ENCODE results near the gene BBS9.

BBS9 gene

GRCh38 chr7:33310546-33310945, 181.2 kb downstream of the BBS9 start:
- H3K4me3 ChIP-seq (ENCODE audit: control insufficient read depth, low read depth, low read length), result no peak overlapping the region
- DNase-seq (ENCODE audit: low read depth), result no peak
- TF ChIP-seq, protein P1, sequence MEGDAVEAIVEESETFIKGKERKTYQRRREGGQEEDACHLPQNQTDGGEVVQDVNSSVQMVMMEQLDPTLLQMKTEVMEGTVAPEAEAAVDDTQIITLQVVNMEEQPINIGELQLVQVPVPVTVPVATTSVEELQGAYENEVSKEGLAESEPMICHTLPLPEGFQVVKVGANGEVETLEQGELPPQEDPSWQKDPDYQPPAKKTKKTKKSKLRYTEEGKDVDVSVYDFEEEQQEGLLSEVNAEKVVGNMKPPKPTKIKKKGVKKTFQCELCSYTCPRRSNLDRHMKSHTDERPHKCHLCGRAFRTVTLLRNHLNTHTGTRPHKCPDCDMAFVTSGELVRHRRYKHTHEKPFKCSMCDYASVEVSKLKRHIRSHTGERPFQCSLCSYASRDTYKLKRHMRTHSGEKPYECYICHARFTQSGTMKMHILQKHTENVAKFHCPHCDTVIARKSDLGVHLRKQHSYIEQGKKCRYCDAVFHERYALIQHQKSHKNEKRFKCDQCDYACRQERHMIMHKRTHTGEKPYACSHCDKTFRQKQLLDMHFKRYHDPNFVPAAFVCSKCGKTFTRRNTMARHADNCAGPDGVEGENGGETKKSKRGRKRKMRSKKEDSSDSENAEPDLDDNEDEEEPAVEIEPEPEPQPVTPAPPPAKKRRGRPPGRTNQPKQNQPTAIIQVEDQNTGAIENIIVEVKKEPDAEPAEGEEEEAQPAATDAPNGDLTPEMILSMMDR (IDR thresholded peaks at IDR 0.05; ENCODE audit: control insufficient read depth, insufficient read depth, low read depth, low read length, missing control alignments), result no peak

DNA sequence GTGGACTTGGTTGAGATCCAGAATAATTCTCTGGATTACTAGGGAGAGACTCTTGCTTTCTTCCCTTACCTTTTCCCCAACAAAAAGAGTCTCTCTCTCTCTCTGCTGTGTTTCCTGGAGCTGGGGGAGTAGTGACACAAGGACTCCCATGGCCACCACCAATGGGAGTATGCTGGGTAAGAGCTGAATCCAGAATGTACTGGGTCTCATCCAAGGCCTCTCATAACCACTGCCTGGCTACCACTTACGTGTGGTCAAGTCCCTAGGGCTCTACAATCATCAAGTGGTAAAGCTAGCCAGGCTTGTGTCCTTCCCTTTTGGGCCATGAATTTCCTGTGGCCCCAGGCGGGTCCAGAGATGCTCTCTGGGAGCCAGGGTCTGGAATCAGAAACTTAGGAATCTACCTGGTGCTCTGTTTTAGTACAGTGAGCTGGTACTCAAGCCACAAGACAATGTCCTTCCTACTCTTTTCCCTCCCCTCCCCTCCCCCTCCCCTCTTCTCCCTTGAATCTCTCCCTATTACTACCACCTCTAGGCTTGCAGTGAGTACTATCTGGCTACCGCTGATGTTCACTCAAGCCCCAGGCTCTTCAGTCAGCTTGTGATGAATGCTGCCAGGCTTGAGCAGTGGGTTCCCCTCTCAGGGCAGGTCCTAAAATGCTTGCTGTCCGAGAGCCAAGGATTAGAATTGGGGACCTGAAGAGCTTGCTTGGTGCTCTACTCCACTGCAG, 196.6 kb downstream of the BBS9 start:
- no peak overlapping the region for H3K4me3 ChIP-seq (ENCODE audit: control insufficient read depth, low read depth, low read length)
- DNase-seq (ENCODE audit: low read depth), result no peak
- TF ChIP-seq, protein P1 (IDR thresholded peaks at IDR 0.05; ENCODE audit: control insufficient read depth, insufficient read depth, low read depth, low read length, missing control alignments), result no peak

GRCh38 chr7:33326485-33326848, 197.1 kb downstream of the BBS9 start:
- H3K4me3 ChIP-seq (ENCODE audit: control insufficient read depth, low read depth, low read length), result no peak overlapping the region
- no peak for DNase-seq (ENCODE audit: low read depth)

GRCh38 chr7:33327427-33327826, 198.1 kb downstream of the BBS9 start:
- TF ChIP-seq, protein P1 (IDR thresholded peaks at IDR 0.05; ENCODE audit: control insufficient read depth, insufficient read depth, low read depth, low read length, missing control alignments), result no peak
- H3K4me3 ChIP-seq (ENCODE audit: control insufficient read depth, low read depth, low read length), result no peak overlapping the region
- no peak for DNase-seq (ENCODE audit: low read depth)

More at GRCh38 chr7:33326485-33326848, 197.1 kb downstream of the BBS9 start:
- TF ChIP-seq, protein P1 (IDR thresholded peaks at IDR 0.05; ENCODE audit: control insufficient read depth, insufficient read depth, low read depth, low read length, missing control alignments), result no peak

DNA sequence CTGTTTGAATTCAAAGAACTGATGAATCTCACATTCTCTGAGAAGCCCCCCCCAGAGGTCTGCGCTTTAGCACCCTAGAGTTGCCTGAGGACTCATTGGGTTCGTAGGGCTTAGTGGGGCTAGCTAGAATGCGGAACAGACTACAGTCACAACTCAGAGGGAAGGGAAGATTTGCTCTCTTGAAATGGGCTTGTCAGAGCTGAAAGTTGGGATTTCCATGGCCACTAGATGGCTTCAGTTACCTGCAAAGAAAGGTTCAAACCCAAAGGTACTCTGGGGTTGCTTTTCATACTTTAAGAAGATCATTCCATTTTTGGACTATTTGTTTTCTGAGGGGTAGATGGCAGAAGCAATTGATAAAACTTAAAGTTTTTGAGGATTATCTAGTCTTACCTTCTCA, 205.0 kb downstream of the BBS9 start:
- TF ChIP-seq, protein P1 (IDR thresholded peaks at IDR 0.05; ENCODE audit: control insufficient read depth, insufficient read depth, low read depth, low read length, missing control alignments), result peak; percentile 55
- no peak for DNase-seq (ENCODE audit: low read depth)
- H3K4me3 ChIP-seq (ENCODE audit: control insufficient read depth, low read depth, low read length), result no peak overlapping the region

GRCh38 chr7:33336820-33337219, 207.5 kb downstream of the BBS9 start:
- H3K4me3 ChIP-seq (ENCODE audit: control insufficient read depth, low read depth, low read length), result no peak overlapping the region
- TF ChIP-seq, protein P1 (IDR thresholded peaks at IDR 0.05; ENCODE audit: control insufficient read depth, insufficient read depth, low read depth, low read length, missing control alignments), result no peak
- no peak for DNase-seq (ENCODE audit: low read depth)
